Fibroblast of villous mesenchyme (primary cell): ENCODE data around the gene TRIM39. TPM values are rescaled to one million over a fixed set of nuclear protein-coding genes. Genes with fewer than 3 reads are reported as not detected.
"Not testable (repeated sequence)": the region's sequence is repeated elsewhere in the genome, so short reads cannot be mapped to it uniquely, and the experiment has no call there.

ENCODE experiments used
- DNase-seq: peaks from one replicate; pipeline ENCODE4 v3.0.0-alpha.2; 2010; ENCODE audit warnings: low read depth
- H3K4me3 ChIP-seq: 2 replicates; pipeline ENCODE4 v1.5.1; 2011; ENCODE audit warnings: low read depth, mild to moderate bottlenecking, low read length
- total RNA-seq: library from RNA; depleted of rRNA; stranded (reverse); fragments of >200 nt; gene quantifications from 2 replicates; pipeline ENCODE4 v1.2.3, GENCODE V29; 2012
- TF ChIP-seq, protein P1 (sequence below): IDR thresholded peaks from 2 replicates; pipeline ENCODE4 v1.5.1; 2012; ENCODE audit warnings: low read depth, mild to moderate bottlenecking, low read length; ENCODE audit not compliant: insufficient read depth

TRIM39 gene
- total RNA-seq, 1 donor, result 10.8 TPM

DNA sequence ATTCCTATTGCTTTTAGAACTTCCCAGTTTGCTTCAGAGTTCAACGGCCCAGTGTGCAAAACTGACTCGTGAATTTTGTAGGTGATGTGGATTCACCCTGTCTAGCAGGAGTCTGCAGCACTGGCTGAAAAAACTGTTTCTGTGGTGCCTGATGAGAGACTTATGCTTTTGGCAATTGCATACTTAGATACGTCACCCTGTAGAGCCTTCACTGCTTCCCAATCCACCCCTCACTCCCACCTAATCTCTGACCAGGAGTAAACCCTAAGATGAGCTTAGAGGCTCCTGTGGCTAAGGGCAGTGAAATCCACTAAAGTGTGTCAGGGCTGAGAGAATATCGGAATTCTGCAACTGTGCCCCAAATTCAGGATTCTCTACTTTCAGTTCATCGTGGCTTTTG, 32.5 kb downstream of the TRIM39 start:
- no peak for DNase-seq
- no peak overlapping the region for H3K4me3 ChIP-seq
- TF ChIP-seq, protein P1, sequence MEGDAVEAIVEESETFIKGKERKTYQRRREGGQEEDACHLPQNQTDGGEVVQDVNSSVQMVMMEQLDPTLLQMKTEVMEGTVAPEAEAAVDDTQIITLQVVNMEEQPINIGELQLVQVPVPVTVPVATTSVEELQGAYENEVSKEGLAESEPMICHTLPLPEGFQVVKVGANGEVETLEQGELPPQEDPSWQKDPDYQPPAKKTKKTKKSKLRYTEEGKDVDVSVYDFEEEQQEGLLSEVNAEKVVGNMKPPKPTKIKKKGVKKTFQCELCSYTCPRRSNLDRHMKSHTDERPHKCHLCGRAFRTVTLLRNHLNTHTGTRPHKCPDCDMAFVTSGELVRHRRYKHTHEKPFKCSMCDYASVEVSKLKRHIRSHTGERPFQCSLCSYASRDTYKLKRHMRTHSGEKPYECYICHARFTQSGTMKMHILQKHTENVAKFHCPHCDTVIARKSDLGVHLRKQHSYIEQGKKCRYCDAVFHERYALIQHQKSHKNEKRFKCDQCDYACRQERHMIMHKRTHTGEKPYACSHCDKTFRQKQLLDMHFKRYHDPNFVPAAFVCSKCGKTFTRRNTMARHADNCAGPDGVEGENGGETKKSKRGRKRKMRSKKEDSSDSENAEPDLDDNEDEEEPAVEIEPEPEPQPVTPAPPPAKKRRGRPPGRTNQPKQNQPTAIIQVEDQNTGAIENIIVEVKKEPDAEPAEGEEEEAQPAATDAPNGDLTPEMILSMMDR, result no peak

DNA sequence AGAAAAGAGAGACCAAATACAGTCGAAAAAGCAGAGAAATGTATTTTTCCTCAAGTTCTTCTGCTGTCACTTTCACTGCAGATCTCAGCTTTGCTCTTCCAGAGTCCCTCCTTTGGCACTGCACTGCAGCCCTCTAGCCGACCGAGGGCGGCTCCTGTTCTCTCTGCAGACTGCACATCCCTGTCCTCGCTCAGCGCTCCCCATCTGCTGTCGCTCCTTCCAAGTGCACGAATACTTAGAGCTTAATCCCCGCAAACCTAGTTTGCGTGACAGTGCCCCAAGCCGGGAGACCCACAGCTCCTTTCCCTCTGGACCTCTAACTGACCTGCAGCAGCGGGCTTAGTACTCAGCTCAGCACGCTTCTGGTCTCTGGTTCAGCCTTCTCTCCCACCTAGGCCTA, 33.4 kb downstream of the TRIM39 start:
- H3K4me3 ChIP-seq, result no peak overlapping the region
- TF ChIP-seq, protein P1, result no peak
- DNase-seq, result no peak

DNA sequence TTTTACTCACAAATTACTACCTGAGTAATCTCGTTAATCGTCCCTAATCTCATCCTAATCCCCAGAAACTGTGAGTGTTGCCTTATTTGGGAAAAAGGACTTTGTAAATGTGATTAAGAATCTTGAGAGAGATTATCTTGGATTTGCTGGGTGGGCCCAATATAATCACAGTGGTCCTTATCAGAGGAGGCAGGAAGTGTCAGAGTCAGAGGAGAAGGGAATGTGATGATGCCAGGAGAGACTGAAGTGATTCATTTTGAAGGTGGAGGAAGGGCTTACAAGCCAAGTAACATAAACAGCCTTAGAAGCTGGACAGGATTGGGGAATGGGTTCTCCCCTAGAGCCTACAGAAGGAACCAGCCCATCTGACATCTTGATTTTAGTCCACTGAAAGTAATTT, 34.9 kb downstream of the TRIM39 start:
- no peak overlapping the region for H3K4me3 ChIP-seq
- TF ChIP-seq, protein P1, result no peak
- DNase-seq, result no peak

DNA sequence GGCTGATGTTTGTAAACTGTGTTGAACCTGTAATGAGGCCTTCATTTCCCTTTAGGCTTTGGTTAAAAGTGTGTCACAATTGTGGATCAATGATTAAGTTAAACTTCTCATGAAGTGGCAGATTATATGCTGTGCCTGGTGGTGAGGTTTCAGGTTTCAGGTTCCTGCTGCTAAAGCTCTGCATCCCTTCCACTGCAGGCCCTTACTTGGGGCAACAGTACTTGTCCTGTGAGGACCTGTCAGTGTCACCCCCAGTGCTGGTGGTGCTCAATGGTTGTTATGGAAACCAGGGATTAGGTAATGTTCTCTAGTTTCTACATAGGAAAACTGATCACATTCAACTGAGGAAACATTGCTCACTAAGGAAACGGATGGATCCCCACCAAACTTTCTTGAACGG, 36.7 kb downstream of the TRIM39 start:
- no peak for DNase-seq
- H3K4me3 ChIP-seq, result no peak overlapping the region
- TF ChIP-seq, protein P1, result no peak

DNA sequence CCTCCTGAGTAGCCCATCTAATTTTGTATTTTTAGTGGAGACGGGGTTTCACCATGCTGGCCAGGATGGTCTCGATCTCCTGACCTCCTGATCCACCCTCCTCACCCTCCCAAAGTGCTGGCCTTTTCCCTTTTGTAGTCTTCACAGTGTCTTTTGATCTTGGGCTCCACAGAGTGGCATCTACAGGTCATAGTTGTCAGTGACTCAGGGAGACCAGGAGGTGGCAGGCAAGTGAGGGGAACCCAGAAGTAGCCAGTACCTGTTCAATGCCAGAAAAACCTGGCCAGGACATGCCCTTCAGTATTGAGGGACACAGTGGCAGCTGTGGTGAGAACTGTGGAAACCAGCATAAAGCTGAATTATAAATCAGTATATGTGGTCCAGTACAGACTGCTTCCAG, 37.9 kb downstream of the TRIM39 start:
- no peak for DNase-seq
- no peak overlapping the region for H3K4me3 ChIP-seq
- TF ChIP-seq, protein P1, result no peak

DNA sequence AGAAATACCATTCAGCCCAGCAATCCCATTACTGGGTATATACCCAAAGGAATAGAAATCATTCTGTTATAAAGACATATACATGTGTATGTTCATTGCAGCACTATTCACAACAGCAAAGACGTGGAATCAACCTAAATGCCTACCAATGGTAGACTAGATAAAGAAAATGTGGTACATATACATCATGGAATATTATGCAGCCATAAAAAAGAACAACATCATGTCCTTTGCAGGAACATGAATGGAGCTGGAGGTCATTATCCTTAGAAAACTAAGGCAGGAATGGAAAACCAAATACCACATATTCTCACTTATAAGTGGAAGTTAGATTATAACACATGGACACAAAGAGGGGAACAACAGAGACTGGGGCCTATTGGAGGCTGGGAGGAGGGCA, 42.6 kb downstream of the TRIM39 start:
- not testable (repeated sequence) for H3K4me3 ChIP-seq, DNase-seq

DNA sequence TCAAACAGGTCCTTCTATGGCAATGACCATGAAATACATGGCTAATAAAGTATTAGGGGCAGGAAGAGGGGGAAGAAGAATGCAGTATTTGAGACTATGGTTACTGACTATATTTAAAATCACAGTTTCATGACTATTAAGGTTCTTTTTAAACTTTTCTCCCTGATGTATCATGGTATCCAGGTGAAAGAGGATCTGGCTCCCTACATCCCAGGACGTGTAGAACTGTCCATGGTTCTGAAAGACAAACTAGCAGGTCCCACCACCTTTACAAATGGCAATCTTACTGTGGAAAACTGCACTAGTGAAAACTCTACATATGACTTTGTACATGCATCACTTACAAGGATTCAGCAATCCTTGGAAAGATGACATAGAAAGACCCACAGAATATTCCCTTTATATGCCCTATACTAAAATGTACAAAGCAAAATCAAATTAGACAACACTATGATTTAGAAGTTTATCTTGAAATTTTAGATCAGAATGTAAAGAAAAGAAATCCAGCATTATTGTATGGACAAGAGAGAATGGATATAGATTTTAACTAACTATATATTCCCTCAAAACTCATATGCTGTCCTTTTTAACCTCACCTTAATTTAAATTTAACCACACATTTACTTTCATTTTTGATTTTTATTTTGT, 51.7 kb downstream of the TRIM39 start:
- DNase-seq, result peak; percentile 45
- H3K4me3 ChIP-seq, result no peak overlapping the region
- TF ChIP-seq, protein P1, result no peak
